LNCAP (cell line): ENCODE data around the gene CACNA1A.
A peak's percentile ranks its signal among the peaks of the same experiment; 100 is the strongest.

Experiments used
- CTCF ChIP-seq: fragments of 450-650 bp; IDR thresholded peaks from 2 replicates; pipeline ENCODE4 v1.5.1; 2017; ENCODE audit warnings: mild to moderate bottlenecking

Gene CACNA1A

GRCh38 chr19:13538601-13539253, 32.4 kb upstream of the CACNA1A start:
- TF ChIP-seq CTCF = no peak

- TF ChIP-seq CTCF = no peak
These were observed 31.2 kb upstream of the CACNA1A start for GRCh38 chr19:13537454-13537853.

GRCh38 chr19:13530720-13531119, 24.4 kb upstream of the CACNA1A start:
- TF ChIP-seq CTCF = no peak

GRCh38 chr19:13526552-13526951, 20.3 kb upstream of the CACNA1A start:
- peak; percentile 27; the same call in 1 of the 2 replicates for TF ChIP-seq CTCF

GRCh38 chr19:13521066-13521465, 14.8 kb upstream of the CACNA1A start:
- no peak for TF ChIP-seq CTCF

GRCh38 chr19:13511947-13512346, 5.7 kb upstream of the CACNA1A start:
- no peak for TF ChIP-seq CTCF

- TF ChIP-seq CTCF = no peak
These were observed 853 bp upstream of the CACNA1A start for GRCh38 chr19:13507053-13507611.
